GM18508 (cell line): Measurements from ENCODE around the gene KCNQ1.

Experiments
- ATAC-seq: cut with Tn5 transposase; IDR thresholded peaks from one replicate; pipeline ENCODE4 v1.9.1; 2021; ENCODE audit warnings: moderate number of reproducible peaks; ENCODE audit not compliant: insufficient read depth, unreplicated experiment

Gene KCNQ1

DNA sequence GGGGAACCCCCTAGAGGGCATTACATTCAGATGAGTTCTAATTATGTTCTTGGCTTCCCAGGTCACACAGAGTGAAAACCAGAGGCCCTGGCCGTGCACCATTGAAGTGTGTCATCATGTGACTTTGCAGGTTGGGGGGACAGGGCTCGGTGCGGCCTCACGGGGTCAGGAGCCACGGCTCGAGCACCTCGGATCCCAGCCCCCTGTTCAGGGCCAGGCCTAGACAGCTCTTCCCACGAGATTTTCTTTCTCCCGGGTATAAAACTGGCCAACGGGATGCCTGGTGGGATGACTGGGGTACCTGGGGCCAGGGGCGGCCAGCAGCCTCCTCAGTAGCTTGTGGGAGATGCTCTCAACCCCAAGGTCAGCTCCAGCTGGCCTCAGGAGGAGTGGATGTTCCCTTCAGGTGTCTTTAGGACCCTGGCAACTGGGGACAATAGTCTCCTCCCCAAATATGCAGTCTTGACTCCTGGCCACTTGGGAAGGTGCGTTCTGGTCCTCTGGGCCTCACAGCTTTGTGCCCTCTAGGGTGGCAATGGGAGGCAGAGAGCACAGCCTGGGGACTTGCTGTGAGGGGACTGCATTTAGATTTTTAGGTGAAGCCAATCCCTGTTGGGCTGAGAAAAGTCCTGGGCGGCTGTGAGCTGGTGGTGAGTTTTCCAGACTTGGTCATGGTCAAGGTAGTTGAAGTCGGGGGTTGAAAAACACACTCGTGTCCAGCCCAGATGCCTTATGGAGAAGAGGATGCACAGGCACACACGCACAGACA is 95.6 kb downstream of the KCNQ1 start:
- no peak for ATAC-seq

DNA sequence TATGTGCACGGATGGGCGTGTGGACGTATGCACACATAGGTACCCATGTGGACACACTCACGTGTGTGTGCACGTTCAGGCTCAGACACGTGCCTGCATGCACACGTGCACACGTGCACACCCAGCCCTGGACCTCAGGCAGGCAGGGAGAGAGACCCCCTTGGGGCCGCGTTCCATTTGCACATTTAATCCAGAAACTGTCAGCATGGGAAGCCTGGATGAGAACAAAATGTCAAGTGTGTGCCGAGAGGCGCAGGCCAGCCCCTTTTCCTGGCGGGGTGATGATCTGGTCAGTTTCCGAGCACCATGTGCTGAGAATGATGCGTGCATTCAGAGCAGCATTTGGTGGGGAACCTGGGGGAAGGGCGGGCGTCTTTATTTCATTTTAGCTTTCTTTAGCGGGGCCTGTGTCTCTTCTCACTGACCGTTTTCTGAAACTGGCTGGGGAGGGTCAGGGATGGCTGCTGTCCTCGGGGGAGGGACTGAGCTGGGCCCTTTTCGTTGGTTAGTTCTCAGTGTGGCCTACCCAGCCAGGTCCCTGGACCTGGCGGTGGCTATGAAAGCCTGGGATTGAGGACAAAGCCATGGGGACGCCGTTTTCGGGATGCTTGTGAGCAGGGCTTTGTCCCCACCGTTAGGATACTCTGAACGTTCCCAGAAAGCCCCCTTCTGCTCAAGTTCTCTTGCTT is 96.3 kb downstream of the KCNQ1 start:
- no peak for ATAC-seq

DNA sequence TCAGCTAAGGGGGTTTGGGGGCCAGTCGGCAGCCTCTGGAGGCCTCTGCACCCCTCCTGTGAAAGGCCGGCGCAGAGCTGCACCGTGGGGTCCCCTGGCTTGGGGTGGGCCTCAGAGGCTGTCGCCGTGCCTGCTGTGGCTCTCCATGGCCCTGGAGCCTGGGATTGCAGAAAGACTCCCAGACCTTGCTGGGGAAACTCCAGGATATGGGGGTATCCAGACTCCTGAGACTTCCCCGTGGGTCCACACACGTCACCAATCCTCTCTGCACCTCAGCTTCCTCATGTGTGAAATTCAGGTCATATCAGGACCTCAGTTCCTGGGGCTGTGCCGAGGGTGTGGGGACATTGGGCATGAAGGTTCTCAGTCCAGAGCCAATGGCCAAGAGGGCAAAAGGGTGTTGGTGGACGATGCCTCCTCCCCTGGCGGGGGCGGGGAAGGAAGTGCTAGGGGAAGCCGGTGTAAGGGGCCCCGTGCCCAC is 97.1 kb downstream of the KCNQ1 start:
- ATAC-seq: no peak

DNA sequence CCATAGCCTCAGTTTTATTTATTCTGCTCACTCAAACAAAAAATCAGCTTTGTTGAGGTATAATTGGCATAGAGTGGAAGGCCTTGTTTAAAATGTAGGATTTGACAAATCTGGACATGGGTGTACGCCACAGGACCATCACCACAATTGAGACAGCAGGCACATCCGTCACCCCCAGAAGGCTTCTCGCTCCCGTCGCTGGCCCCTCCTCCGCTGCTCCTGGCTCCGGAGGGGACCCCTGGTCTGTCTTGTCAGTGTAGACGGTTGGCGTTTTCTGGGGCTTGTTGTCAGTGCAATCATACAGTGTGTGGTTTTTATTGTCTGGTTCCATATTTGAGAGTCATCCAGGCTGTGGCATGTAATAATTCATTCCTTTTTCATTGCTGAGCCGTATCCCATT is 97.6 kb downstream of the KCNQ1 start:
- ATAC-seq: no peak

DNA sequence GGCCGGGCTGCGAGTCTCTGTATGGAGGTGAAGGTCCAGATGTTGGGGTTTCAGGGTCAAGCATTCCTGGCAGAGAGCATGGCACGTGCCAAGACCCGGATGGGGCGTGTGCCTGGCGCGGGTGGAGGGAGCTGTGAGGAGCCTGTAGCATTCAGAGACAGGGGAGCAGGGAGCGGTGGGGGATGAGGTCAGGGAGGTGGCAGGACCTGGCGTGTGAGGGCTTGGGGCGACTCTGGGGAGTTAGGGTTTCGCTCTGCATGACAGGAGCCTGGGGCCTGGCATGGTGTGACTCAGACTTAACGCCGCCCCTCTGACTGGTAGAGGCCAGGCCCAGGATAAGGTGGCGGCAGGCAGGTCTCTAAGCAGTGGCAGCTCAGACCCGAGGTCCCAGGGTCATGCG is 103.0 kb downstream of the KCNQ1 start:
- no peak for ATAC-seq

DNA sequence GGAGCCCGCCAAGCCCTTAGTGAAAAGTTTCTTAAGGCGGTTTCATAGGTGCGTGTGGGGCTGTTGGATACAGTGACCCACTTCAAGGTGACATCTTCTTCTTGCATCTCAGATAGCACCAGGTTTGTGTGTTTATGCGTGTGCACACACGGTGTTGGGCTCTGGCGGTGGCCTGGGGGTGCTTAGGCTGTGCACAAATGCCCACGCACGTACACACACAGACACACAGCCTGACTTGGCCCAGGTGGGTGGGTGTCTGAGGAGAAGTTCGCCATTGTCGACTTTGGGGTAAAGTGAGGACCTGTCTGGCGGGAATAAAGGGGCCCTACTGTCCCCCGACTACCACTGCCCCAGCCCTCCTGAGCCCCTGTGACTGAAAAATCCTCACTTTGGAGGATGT is 103.8 kb downstream of the KCNQ1 start:
- ATAC-seq: no peak

DNA sequence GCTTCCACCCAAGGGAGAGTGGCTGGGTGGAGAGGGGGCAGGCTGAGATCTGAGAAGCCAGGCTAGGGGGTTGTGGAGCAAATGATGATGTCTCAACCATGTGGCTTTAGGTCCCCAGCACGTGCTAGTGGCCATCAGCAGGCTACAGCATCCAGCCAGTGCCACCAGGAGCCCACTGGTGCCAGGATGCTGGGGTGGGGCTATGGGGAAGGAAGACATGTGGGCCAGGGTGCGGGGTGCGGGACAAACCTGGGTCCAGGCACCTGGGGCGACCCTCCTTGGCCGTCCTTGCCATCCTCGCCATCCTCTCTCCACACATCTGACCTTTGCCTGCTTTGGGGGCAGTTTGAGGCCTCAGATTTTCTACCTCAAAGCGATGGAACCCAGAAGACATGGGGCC is 104.3 kb downstream of the KCNQ1 start:
- ATAC-seq: no peak

DNA sequence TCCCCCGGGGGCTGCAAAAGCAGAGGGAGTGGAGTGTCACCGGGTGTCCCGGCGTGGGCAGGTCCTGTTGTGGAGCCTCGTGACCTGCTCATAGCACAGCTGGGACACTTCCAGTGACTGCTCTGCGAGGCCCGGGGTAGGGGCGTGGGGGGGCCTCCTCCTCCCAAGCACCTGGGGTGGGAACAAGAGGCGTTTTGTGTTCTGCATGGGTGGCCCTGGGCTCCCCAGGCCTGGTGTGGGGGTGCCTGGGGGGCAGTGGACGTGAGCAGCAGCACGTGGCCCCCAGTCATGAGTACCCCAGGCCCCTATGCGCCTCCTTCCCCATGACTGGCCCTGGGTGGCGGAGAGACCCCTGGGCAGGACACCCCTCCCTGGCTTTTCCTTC is 104.7 kb downstream of the KCNQ1 start:
- no peak for ATAC-seq

DNA sequence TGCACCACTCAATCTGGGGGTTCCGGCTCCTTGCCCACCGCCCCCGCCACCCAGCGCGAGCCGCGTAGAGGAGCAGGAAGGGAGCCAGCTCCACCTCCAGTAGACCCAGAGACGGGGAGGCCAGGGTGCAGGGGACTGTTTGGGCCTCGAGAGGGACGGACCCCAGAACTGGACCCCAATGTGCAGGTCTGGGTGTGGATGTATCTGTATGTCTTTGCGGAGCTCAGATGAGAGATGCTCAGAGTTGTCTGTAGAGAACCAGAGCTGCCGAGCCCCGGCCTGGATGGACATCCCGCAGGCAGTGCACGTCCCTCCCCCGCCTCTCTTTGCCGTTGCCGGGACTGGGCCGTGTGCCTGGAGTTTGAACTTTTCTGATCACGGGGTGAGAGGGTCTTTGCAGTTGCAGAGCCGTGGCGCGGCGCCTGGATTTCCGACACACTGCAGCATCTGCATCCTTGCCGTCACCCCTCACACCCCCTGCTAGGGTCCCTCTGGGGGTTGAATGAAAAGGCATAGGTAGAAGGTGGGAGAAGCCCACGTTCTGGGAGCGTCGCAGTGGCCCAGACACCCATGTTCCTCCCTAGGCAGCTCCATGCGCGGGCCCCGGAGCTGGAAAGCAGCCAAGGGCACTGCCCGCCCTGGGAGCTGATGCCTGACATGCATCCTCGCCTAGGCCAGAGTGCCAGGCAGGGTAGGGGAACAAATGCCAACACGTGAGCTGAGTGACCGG is 105.2 kb downstream of the KCNQ1 start:
- ATAC-seq: no peak

DNA sequence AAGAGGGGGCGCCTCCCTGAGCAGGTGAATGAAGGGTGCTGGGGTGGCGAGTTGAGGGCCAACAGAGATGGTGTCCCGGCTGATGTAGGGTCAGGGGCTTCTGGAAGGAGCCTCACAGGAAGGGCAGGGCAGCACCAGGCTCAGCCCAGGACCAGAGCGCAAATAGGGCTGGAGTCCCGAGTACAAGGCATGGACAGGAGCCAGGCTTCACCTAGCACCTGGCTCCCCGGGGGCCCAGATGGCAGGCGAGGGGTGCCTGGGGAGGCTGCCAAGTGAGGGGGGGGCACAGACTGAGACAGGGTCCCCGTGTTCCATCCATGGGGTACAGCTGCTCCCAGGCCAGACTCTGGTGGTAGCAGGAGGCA is 105.8 kb downstream of the KCNQ1 start:
- ATAC-seq: no peak

DNA sequence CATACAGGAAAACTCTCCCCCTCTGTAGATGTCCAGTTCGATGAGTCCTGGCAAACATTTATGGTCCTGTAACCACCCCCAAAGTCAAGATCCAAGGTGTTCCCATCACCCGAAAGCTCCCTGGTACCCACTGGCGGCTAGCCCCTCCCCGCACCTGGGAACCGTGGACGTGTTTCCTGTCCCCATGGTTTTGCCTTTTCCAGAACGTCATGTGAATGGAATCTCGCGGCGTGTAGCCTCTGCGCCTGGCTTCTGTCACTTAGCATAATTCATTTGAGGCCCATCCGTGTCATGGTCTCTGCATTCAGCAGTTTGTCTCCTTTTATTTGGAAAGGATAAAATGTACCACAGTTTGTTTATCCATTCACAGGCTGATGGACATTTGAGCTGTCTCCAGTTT is 106.3 kb downstream of the KCNQ1 start:
- ATAC-seq: no peak

DNA sequence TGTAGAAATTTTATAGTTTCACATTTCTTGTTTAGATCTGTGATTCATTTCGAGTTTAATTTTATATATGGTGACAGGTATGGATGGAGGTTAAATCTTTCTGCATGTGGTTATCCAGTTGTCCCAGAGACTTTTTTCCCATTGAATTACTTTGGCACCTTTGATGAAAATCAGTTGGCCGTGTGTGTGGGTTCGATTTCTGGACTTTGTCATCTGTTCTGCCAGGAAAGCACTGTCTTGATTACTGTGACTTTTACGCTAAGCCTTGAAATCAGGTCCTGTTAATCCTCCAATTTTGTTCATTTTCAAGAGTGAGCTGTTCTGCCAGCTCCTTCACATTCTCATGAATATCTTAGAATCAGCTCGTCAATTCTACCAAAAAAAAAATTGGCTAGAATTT is 107.4 kb downstream of the KCNQ1 start:
- no peak for ATAC-seq

DNA sequence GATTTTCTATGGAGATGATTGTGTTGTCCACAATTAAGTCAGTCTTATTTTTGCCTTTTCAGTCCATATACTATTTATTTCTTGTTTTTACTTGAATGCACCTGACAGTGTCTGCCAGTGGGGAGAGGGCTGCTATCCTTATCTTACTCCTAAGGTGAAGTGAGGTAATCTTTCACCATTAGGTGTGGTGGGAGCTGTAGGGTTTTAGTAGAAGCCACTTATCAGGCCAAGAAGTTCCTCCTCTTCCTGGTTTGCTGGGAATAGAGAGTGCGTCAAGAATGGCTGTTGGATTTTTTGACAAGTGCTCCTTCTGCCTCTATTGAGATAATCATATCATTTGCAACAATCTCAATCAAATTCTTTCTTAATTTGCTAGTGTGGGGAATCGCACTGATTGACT is 108.4 kb downstream of the KCNQ1 start:
- no peak for ATAC-seq

DNA sequence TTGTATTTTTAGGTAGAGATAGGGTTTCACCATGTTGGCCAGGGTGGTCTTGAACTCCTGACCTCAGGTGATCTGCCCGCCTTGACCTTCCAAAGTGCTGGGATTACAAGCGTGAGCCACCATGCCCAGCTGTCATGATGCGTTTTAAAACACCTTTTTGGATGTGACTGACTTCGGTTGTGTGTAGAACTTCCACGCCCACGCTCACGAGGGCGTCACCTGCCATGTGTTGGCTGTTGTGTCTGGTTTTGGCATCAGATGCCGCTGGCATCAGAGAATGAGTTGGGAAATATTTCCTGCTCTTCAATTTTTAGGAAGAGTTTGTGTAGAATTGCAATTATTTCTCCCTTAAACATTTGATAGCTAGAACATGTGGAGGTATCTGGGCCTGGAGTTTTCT is 109.1 kb downstream of the KCNQ1 start:
- ATAC-seq: no peak

DNA sequence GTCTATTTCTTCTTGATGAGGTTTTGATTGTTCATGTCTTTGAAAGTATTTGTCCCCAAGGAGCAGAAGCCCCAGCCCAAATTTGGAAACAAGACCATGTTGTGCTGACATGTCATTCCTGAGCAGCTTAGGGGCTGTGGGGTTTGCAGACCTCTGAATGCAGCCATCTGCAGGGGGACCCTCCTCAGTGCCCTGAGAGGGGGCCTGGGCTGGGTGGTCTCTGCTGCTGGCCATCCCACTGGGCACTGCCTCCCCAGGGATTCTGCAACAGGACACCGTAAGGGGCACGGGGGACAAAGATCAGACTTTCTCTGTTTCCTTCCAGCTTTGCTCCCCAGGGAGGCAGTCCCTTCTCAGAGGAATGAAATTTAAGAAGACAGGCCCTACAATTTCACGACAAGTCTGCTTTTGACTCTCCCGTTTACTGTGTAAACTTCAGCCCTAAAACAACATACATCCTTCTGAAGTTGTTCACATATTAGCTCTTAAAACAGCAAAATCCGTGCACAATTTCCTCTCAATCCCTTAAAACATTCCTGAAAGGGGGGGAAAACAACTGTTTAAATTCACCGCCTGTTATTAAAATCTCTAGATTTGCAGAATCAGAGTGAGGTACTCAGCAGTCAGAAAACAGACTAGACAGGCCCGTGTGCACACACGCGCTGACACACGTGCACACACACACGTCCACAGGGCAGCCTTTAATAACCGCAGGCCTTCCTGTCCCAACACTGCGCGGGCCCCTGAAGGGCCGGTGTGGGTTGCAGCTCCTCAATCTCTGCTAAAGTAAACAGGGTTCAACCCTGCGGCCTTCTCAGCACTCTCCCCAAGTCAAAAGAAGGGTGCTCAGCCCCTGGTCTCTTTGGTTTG is 109.8 kb downstream of the KCNQ1 start:
- ATAC-seq: no peak

DNA sequence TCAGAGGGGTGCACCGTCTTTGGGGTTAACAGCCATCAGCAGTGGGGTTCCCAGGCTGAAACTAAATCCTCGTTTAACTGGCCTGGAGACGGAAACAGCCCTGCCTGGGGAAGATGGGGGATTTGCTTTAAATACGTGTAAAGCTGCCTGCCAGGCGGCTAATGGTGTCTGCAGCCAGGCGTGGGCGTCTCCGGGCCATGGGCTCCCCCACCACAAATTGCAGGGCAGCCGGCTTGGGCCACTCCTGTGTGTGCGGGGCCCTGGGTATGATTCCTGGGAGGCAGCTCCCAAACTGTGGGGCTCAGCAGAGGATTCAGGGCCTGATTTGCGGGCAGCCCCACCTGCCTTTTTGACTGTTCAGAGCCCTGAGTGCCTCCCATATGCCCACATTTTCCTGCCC is 110.5 kb downstream of the KCNQ1 start:
- ATAC-seq: no peak

DNA sequence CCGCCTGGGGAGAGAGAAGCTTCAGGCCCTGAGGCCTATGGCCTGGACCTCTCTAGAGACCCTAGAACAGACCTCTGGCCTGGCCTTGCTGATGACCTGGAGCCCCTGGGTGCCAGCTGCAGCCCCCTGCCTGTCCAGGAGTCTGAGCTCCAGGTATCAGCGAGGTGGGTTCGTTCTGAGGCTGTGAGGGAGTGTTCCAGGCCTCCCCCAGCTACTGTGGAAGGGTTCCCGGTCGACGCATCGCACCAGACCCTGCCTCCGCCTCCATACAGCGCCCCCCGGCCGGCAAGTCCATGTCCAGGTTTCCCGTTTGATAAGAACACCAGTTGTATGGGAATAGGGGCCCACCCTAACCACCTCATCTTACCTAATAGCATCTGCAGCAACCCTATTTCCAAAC is 111.1 kb downstream of the KCNQ1 start:
- ATAC-seq: no peak

DNA sequence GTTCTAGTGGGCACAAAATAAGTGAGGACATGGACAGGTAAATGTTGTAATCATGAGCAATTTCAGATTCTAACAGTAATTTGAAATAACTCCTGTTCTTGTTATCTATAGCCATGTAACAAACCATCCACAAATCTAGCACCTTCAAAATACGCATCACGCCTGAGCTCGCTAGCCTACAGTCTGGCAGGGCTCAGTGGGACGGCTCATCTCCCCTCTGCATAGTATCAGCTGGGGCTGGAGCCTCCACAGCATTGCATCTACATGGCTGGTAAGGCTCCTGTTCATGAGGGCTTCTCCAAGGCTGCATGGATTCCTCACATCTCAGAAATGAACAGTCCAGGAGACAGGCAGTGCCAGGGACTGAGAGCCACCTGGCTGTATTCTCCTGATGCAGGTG is 112.6 kb downstream of the KCNQ1 start:
- ATAC-seq: no peak

DNA sequence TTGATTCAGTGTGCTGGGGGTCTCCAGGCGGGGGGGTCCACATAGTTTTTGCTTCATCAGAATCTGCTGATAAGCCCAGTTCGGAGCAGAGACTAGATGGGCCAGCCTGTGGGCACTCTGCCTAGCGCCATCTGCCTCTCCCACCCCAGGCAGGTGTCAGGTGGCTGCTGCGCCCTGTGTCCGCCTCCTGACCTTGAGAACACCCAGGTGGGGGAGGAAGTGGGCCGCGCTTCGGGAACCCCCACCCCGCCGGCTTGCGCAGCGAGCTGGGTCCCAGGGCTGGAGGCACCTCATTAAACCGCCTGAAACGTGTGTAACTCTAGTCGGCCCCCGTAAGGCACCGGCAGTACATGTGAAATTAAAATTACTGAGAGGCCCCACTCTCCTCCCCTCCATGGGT is 113.6 kb downstream of the KCNQ1 start:
- no peak for ATAC-seq

DNA sequence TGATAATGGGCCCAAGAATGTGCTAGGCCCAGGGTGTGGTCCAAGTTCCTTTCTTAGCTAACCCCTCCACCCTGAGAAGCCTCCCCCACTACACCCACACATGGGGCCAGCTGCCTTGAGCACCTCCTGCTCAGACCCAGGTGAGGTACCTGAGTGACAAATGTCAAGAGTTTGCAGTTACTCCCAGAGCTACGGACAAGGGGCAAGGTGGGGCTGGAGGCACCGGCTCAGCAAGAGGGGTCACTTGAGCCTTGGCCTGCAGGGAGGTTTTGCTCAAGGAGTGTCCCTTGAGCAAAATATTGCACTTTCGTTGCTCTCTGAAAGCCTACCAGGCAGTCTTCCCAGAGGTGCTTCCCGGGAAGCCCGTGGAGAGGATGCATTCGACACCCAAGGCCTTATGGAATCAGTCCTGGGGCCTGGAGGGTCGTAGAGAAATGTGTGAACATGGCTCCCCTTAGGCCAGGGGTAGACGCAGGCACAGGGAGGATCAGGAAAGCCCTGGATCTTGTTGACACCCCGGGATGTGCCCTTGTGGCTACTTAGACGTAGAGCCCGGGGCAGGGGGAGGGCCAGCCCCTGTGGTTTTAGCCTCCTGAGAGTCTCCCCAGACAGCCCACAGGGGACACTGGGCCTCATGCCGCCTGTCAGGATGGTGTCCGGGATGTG is 114.2 kb downstream of the KCNQ1 start:
- ATAC-seq: no peak
